HepG2 (cell line): Measurements from ENCODE around the gene SRP9. TPM values are rescaled to one million over a fixed set of nuclear protein-coding genes. Genes with fewer than 3 reads are reported as not detected.
A peak's percentile ranks its signal among the peaks of the same experiment; 100 is the strongest.

Experiments
- ATAD3A ChIP-seq: sonication (generic); formaldehyde crosslinking; IDR thresholded peaks from 2 replicates; pipeline ENCODE4 v1.4.0; 2020; ENCODE audit warnings: missing genetic modification reagents
- HNF4G ChIP-seq, 2 experiments: sonication (generic) in 1 of 2; formaldehyde crosslinking in 1 of 2; IDR thresholded peaks; 2 replicates each; pipeline versions ENCODE4 v1.4.0 to v1.6.1; 2011 to 2020; ENCODE audit warnings: borderline replicate concordance in 2 of 2, low read depth in 2 of 2, mild to moderate bottlenecking in 2 of 2, low read length in 1 of 2, missing genetic modification reagents in 1 of 2, moderate library complexity in 1 of 2
- HOXA3 ChIP-seq: sonication (generic); formaldehyde crosslinking; IDR thresholded peaks from 2 replicates; pipeline ENCODE4 v1.5.0; 2020; ENCODE audit warnings: missing genetic modification reagents
- IKZF4 ChIP-seq: sonication (generic); formaldehyde crosslinking; IDR thresholded peaks from 2 replicates; pipeline ENCODE4 v1.5.1; 2020; ENCODE audit warnings: borderline replicate concordance, mild to moderate bottlenecking, low read depth, missing genetic modification reagents; ENCODE audit errors: not compliant biosample characterization
- JUND ChIP-seq: sonication (generic); formaldehyde crosslinking; IDR thresholded peaks from 2 replicates; pipeline ENCODE4 v1.8.0; 2022; ENCODE audit warnings: mild to moderate bottlenecking, missing genetic modification reagents
- NFRKB ChIP-seq: fragments of 450-650 bp; IDR thresholded peaks from 2 replicates; pipeline ENCODE4 v1.6.1; 2017
- NR1H2 ChIP-seq: sonication (generic); formaldehyde crosslinking; IDR thresholded peaks from 2 replicates; pipeline ENCODE4 v1.8.1; 2022; ENCODE audit warnings: low read depth, missing genetic modification reagents, borderline replicate concordance
- RELA ChIP-seq: sonication (generic); formaldehyde crosslinking; IDR thresholded peaks from 2 replicates; pipeline ENCODE4 v1.4.0; 2020; ENCODE audit warnings: missing genetic modification reagents
- SMYD3 ChIP-seq: sonication (generic); formaldehyde crosslinking; IDR thresholded peaks from 2 replicates; pipeline ENCODE4 v1.8.1; 2023; ENCODE audit warnings: mild to moderate bottlenecking, missing genetic modification reagents
- SNAI1 ChIP-seq: sonication (generic); formaldehyde crosslinking; IDR thresholded peaks from 2 replicates; pipeline ENCODE4 v1.5.0; 2020; ENCODE audit warnings: mild to moderate bottlenecking, missing genetic modification reagents, borderline replicate concordance
- SNAPC4 ChIP-seq: sonication (generic); formaldehyde crosslinking; IDR thresholded peaks from 2 replicates; pipeline ENCODE4 v1.4.0; 2020; ENCODE audit warnings: mild to moderate bottlenecking, missing genetic modification reagents
- SRSF1 ChIP-seq: fragments of 200-400 bp; formaldehyde crosslinking; optimal IDR thresholded peaks from 2 replicates; pipeline ENCODE3; 2017; ENCODE audit warnings: mild to moderate bottlenecking, low read depth, low read length, moderate library complexity
- SSRP1 ChIP-seq: IDR thresholded peaks from 2 replicates; pipeline ENCODE4 v1.6.1; 2016; ENCODE audit warnings: control low read depth
- TBX3 ChIP-seq: fragments of 450-650 bp; IDR thresholded peaks from 2 replicates; pipeline ENCODE4 v1.6.1; 2017; ENCODE audit warnings: antibody characterized with exemption, mild to moderate bottlenecking, inconsistent platforms, borderline replicate concordance
- ZBTB3 ChIP-seq: sonication (generic); formaldehyde crosslinking; IDR thresholded peaks from 2 replicates; pipeline ENCODE4 v1.4.0; 2020; ENCODE audit warnings: low read depth, mild to moderate bottlenecking, moderate library complexity, missing genetic modification reagents, borderline replicate concordance
- ZNF232 ChIP-seq: sonication (generic); formaldehyde crosslinking; IDR thresholded peaks from 2 replicates; pipeline ENCODE4 v1.4.0; 2020; ENCODE audit warnings: missing genetic modification reagents, borderline replicate concordance
- ZNF256 ChIP-seq: sonication (generic); formaldehyde crosslinking; conservative IDR thresholded peaks from 2 replicates; pipeline ENCODE4 v1.4.0; 2020; ENCODE audit warnings: missing genetic modification reagents
- ZNF276 ChIP-seq: sonication (generic); formaldehyde crosslinking; IDR thresholded peaks from 2 replicates; pipeline ENCODE4 v1.4.0; 2020; ENCODE audit warnings: mild to moderate bottlenecking, low read depth, missing genetic modification reagents
- ZNF431 ChIP-seq: sonication (generic); formaldehyde crosslinking; IDR thresholded peaks from 2 replicates; pipeline ENCODE4 v1.9.0; 2022; ENCODE audit warnings: missing genetic modification reagents, low read depth, mild to moderate bottlenecking, borderline replicate concordance
- ZNF44 ChIP-seq: sonication (generic); formaldehyde crosslinking; IDR thresholded peaks from 2 replicates; pipeline ENCODE4 v1.5.1; 2020; ENCODE audit warnings: mild to moderate bottlenecking, missing genetic modification reagents
- ZNF563 ChIP-seq: sonication (generic); formaldehyde crosslinking; IDR thresholded peaks from 2 replicates; pipeline ENCODE4 v1.8.0; 2022; ENCODE audit warnings: mild to moderate bottlenecking, moderate library complexity, missing genetic modification reagents
- ZNF589 ChIP-seq: sonication (generic); formaldehyde crosslinking; conservative IDR thresholded peaks from 2 replicates; pipeline ENCODE4 v1.8.0; 2022; ENCODE audit warnings: mild to moderate bottlenecking, moderate library complexity, missing genetic modification reagents
- ZNF792 ChIP-seq: IDR thresholded peaks from 2 replicates; pipeline ENCODE4 v1.6.1; 2016
- polyA plus RNA-seq, 8 experiments: library from polyadenylated mRNA; depleted of rRNA in 3 of 8; stranded (reverse) in 7 of 8; unstranded in 1 of 8; fragments of >200 nt; fragmentation: Illumina TruSeq in 4 of 8; extraction: Trizol in 4 of 8; gene quantifications; 2 replicates each; pipeline versions ENCODE4 v1.2.1 to v1.2.3, GENCODE V29; 2011 to 2016; ENCODE audit warnings: low read depth in 4 of 8, missing spikeins in 1 of 8, mixed read lengths in 1 of 8; ENCODE audit not compliant: insufficient read depth in 1 of 8
- total RNA-seq, 5 experiments: library from RNA; depleted of rRNA; stranded (reverse); fragments of >200 nt; fragmentation: Illumina TruSeq; extraction: Trizol; gene quantifications; 2 replicates each; pipeline ENCODE4 v1.2.3, GENCODE V29; 2016; ENCODE audit warnings: low read depth in 1 of 5

The SRP9 gene
- total and polyA plus RNA-seq, 2 of the 13 experiments (the other 11 are each of a cell fraction or from before 2014, with no cell fraction given): 251 to 307 TPM

GRCh38 chr1:225813214-225813964, 35.8 kb downstream of the SRP9 start (continued):
- peak; percentile 67; the same call in 1 of the 2 replicates for TF ChIP-seq ZNF276 (CRISPR knock-in tag)
- TF ChIP-seq ZNF232 (CRISPR knock-in tag): peak; percentile 84; the same call in 1 of the 2 replicates
- no peak for TF ChIP-seq SRSF1
- TF ChIP-seq NFRKB: no peak
- peak; percentile 90 for TF ChIP-seq ZNF792 (CRISPR knock-in tag)
- peak; percentile 78; the same call in 1 of the 2 replicates for TF ChIP-seq ZNF44 (CRISPR knock-in tag)
- peak; percentile 82; the same call in 1 of the 2 replicates for TF ChIP-seq ZBTB3 (CRISPR knock-in tag)
- 0 out of 2 replicates have a peak, but pooled peaks have one; percentile 60 for TF ChIP-seq NR1H2 (CRISPR knock-in tag)
- TF ChIP-seq ZNF563 (CRISPR knock-in tag): 0 out of 2 replicates have a peak, but pooled peaks have one; percentile 70
- peak; percentile 60; the same call in 1 of the 2 replicates for TF ChIP-seq JUND (CRISPR knock-in tag)
- peak; percentile 95 for TF ChIP-seq HOXA3 (CRISPR knock-in tag)
- TF ChIP-seq HNF4G (IDR thresholded peaks at IDR 0.05; ENCODE audit: borderline replicate concordance, low read depth, low read length): peak; percentile 87
- TF ChIP-seq HNF4G (CRISPR knock-in tag; IDR thresholded peaks at IDR 0.05; ENCODE audit: borderline replicate concordance, low read depth): peak; percentile 91
- 0 out of 2 replicates have a peak, but pooled peaks have one; percentile 59 for TF ChIP-seq SNAI1
- TF ChIP-seq TBX3: peak; percentile 30; the same call in 1 of the 2 replicates
- peak; percentile 74; the same call in 1 of the 2 replicates for TF ChIP-seq ZNF589 (CRISPR knock-in tag)
- no peak for TF ChIP-seq SMYD3 (CRISPR knock-in tag)
- peak; percentile 57 for TF ChIP-seq IKZF4
- TF ChIP-seq ZNF256 (CRISPR knock-in tag): peak; percentile 81; the same call in 1 of the 2 replicates
- TF ChIP-seq ATAD3A: no peak
- peak; percentile 63; the same call in 1 of the 2 replicates for TF ChIP-seq SSRP1 (CRISPR knock-in tag)
- TF ChIP-seq ZNF431 (CRISPR knock-in tag): peak; percentile 91; the same call in 1 of the 2 replicates
- TF ChIP-seq RELA (CRISPR knock-in tag): no peak
- TF ChIP-seq SNAPC4 (CRISPR knock-in tag): 0 out of 2 replicates have a peak, but pooled peaks have one; percentile 71
